Retinal pigment epithelial cell (primary cell): ENCODE results near the gene NEK8.
"Not testable (repeated sequence)": the region's sequence is repeated elsewhere in the genome, so short reads cannot be mapped to it uniquely, and the experiment has no call there.

Experiments used
- DNase-seq: peaks from one replicate; pipeline ENCODE4 v3.0.0-alpha.2; 2010; ENCODE audit warnings: low read depth
- H3K4me3 ChIP-seq: 2 replicates; pipeline ENCODE4 v1.5.1; 2011; ENCODE audit warnings: mild to moderate bottlenecking, low read length, control low read depth, moderate library complexity
- CTCF ChIP-seq: conservative IDR thresholded peaks from 2 replicates; pipeline ENCODE4 v1.5.1; 2011; ENCODE audit warnings: low read depth, low read length, control low read depth, inconsistent platforms

Gene NEK8

GRCh38 chr17:28773736-28774135, 45.1 kb downstream of the NEK8 start:
- no peak for TF ChIP-seq CTCF
- no peak for DNase-seq

GRCh38 chr17:28774206-28774605, 45.6 kb downstream of the NEK8 start:
- DNase-seq, result no peak
- H3K4me3 ChIP-seq, result no peak overlapping the region
- no peak for TF ChIP-seq CTCF

More at GRCh38 chr17:28773736-28774135, 45.1 kb downstream of the NEK8 start:
- no peak overlapping the region for H3K4me3 ChIP-seq

GRCh38 chr17:28777178-28777577, 48.6 kb downstream of the NEK8 start:
- H3K4me3 ChIP-seq, result no peak overlapping the region
- TF ChIP-seq CTCF, result no peak
- no peak for DNase-seq

GRCh38 chr17:28779601-28780000, 51.0 kb downstream of the NEK8 start:
- not testable (repeated sequence) for DNase-seq

GRCh38 chr17:28783161-28783560, 54.6 kb downstream of the NEK8 start:
- no peak for TF ChIP-seq CTCF
- no peak for DNase-seq
- no peak overlapping the region for H3K4me3 ChIP-seq

More at GRCh38 chr17:28779601-28780000, 51.0 kb downstream of the NEK8 start:
- H3K4me3 ChIP-seq, result not testable (repeated sequence)

GRCh38 chr17:28788100-28788499, 59.5 kb downstream of the NEK8 start:
- DNase-seq, result no peak
- H3K4me3 ChIP-seq, result no peak overlapping the region
- TF ChIP-seq CTCF, result no peak
